H9 (cell line): ENCODE measurements around the gene KMT2D. TPM values are rescaled to one million over a fixed set of nuclear protein-coding genes. Genes with fewer than 3 reads are reported as not detected.

ENCODE experiments used
- DNase-seq: peaks from one replicate; pipeline ENCODE4 v3.0.0-alpha.2; 2017
- H2AFZ ChIP-seq: one replicate; pipeline ENCODE4 v1.6.1; 2013; ENCODE audit warnings: mild to moderate bottlenecking, low read length, control low read depth, moderate library complexity
- H2AK5ac ChIP-seq: 2 replicates; pipeline ENCODE4 v1.6.1; 2013; ENCODE audit warnings: low read length, control low read depth, mixed read lengths; ENCODE audit not compliant: insufficient read length
- H2BK120ac ChIP-seq: one replicate; pipeline ENCODE4 v1.6.1; 2013; ENCODE audit warnings: low read depth, mild to moderate bottlenecking, low read length, control low read depth, inconsistent platforms; ENCODE audit not compliant: poor library complexity, severe bottlenecking
- H2BK12ac ChIP-seq: 2 replicates; pipeline ENCODE4 v1.6.1; 2013; ENCODE audit warnings: low read length, control low read depth, mixed read lengths, low read depth; ENCODE audit not compliant: insufficient read length
- H2BK15ac ChIP-seq: 2 replicates; pipeline ENCODE4 v1.6.1; 2013; ENCODE audit warnings: low read depth, low read length, control low read depth
- H2BK20ac ChIP-seq: one replicate; pipeline ENCODE4 v1.6.1; 2013; ENCODE audit warnings: low read depth, mild to moderate bottlenecking, low read length, control low read depth, inconsistent platforms; ENCODE audit not compliant: poor library complexity, severe bottlenecking
- H2BK5ac ChIP-seq: 2 replicates; pipeline ENCODE4 v1.6.1; 2013; ENCODE audit warnings: low read length, control low read depth, mixed read lengths; ENCODE audit not compliant: insufficient read length
- H3K14ac ChIP-seq: 2 replicates; pipeline ENCODE4 v1.6.1; 2013; ENCODE audit warnings: low read length, control low read depth; ENCODE audit not compliant: insufficient read depth
- H3K18ac ChIP-seq: 2 replicates; pipeline ENCODE4 v1.6.1; 2013; ENCODE audit warnings: low read depth, mild to moderate bottlenecking, mixed read lengths, low read length, control low read depth; ENCODE audit not compliant: insufficient read length
- H3K23ac ChIP-seq: 2 replicates; pipeline ENCODE4 v1.6.1; 2013; ENCODE audit warnings: low read length, control low read depth, mixed read lengths, low read depth; ENCODE audit not compliant: insufficient read length
- H3K23me2 ChIP-seq: 2 replicates; pipeline ENCODE4 v1.6.1; 2013; ENCODE audit warnings: low read depth, mild to moderate bottlenecking, mixed read lengths, low read length, control low read depth; ENCODE audit not compliant: insufficient read length, poor library complexity, severe bottlenecking
- H3K27ac ChIP-seq: 2 replicates; pipeline ENCODE4 v1.5.1; 2013; ENCODE audit warnings: low read length, control low read depth, mixed read lengths, low read depth; ENCODE audit not compliant: insufficient read length
- H3K27me3 ChIP-seq: 2 replicates; pipeline ENCODE4 v1.6.1; 2013; ENCODE audit warnings: low read length, control low read depth, inconsistent platforms; ENCODE audit not compliant: insufficient read depth
- H3K4ac ChIP-seq: 2 replicates; pipeline ENCODE4 v1.6.1; 2013; ENCODE audit warnings: low read depth, mild to moderate bottlenecking, control low read depth, inconsistent platforms, low read length, moderate library complexity
- H3K4me1 ChIP-seq: 2 replicates; pipeline ENCODE4 v1.6.1; 2013; ENCODE audit warnings: low read length, control low read depth, inconsistent platforms; ENCODE audit not compliant: insufficient read depth
- H3K4me2 ChIP-seq: 2 replicates; pipeline ENCODE4 v1.6.1; 2013; ENCODE audit warnings: low read length, control low read depth, mixed read lengths; ENCODE audit not compliant: insufficient read length, insufficient read depth
- H3K56ac ChIP-seq: 2 replicates; pipeline ENCODE4 v1.6.1; 2013; ENCODE audit warnings: low read depth, mild to moderate bottlenecking, mixed read lengths, low read length, control low read depth; ENCODE audit not compliant: insufficient read length
- H3K79me1 ChIP-seq: 2 replicates; pipeline ENCODE4 v1.6.1; 2013; ENCODE audit warnings: low read depth, mild to moderate bottlenecking, moderate library complexity, low read length, control low read depth, inconsistent platforms; ENCODE audit not compliant: insufficient read depth, poor library complexity, severe bottlenecking
- H3K79me2 ChIP-seq: 2 replicates; pipeline ENCODE4 v1.6.1; 2013; ENCODE audit warnings: low read length, control low read depth, inconsistent platforms; ENCODE audit not compliant: insufficient read depth
- H3K9ac ChIP-seq: 2 replicates; pipeline ENCODE4 v1.6.1; 2013; ENCODE audit warnings: low read length, control low read depth, mixed read lengths; ENCODE audit not compliant: insufficient read length; ENCODE audit errors: extremely low read depth
- H3K9me3 ChIP-seq: one replicate; pipeline ENCODE4 v1.6.1; 2013; ENCODE audit warnings: low read depth, low read length, inconsistent platforms; ENCODE audit not compliant: control insufficient read depth
- H3T11ph ChIP-seq: one replicate; pipeline ENCODE4 v1.6.1; 2013; ENCODE audit warnings: mild to moderate bottlenecking, low read length, control low read depth, inconsistent platforms
- H4K20me1 ChIP-seq: one replicate; pipeline ENCODE4 v1.6.1; 2013; ENCODE audit not compliant: control insufficient read depth, insufficient read length, insufficient read depth
- H4K5ac ChIP-seq: 2 replicates; pipeline ENCODE4 v1.6.1; 2013; ENCODE audit warnings: low read depth, mild to moderate bottlenecking, mixed read lengths, low read length, control low read depth; ENCODE audit not compliant: insufficient read length
- H4K8ac ChIP-seq: replicated peaks from 2 replicates; pipeline ENCODE4 v1.6.1; 2013; ENCODE audit warnings: low read length, control low read depth, mixed read lengths, low read depth; ENCODE audit not compliant: insufficient read length
- H4K91ac ChIP-seq: 2 replicates; pipeline ENCODE4 v1.6.1; 2013; ENCODE audit warnings: low read depth, mild to moderate bottlenecking, moderate library complexity, mixed read lengths, low read length, control low read depth; ENCODE audit not compliant: insufficient read length
- H3K27ac Mint-ChIP-seq, 3 experiments: 2 replicates in 2 of 3; 3 replicates in 1 of 3; pipeline ENCODE4 v1.8.0; 2020 to 2021; ENCODE audit warnings: mixed read lengths in 3 of 3, mild to moderate bottlenecking in 1 of 3, moderate library complexity in 1 of 3
- H3K27me3 Mint-ChIP-seq: 2 replicates; pipeline ENCODE4 v1.8.0; 2021; ENCODE audit warnings: low read depth, mild to moderate bottlenecking, moderate library complexity, mixed read lengths
- H3K36me3 Mint-ChIP-seq, 3 experiments: 2 replicates in 2 of 3; 3 replicates in 1 of 3; pipeline ENCODE4 v1.8.0; 2020 to 2021; ENCODE audit warnings: low read depth in 3 of 3, mixed read lengths in 3 of 3; ENCODE audit not compliant: insufficient read depth in 1 of 3
- H3K4me1 Mint-ChIP-seq, 2 experiments: 2 replicates each; pipeline ENCODE4 v1.8.0; 2020; ENCODE audit warnings: mixed read lengths in 2 of 2
- H3K4me3 Mint-ChIP-seq, 2 experiments: 2 replicates in 1 of 2; 3 replicates in 1 of 2; pipeline ENCODE4 v1.8.0; 2020 to 2021; ENCODE audit warnings: mild to moderate bottlenecking in 2 of 2, mixed read lengths in 2 of 2, moderate library complexity in 1 of 2
- H3K9me3 Mint-ChIP-seq, 2 experiments: 2 replicates in 1 of 2; 3 replicates in 1 of 2; pipeline ENCODE4 v1.8.0; 2020; ENCODE audit warnings: mild to moderate bottlenecking in 2 of 2, mixed read lengths in 2 of 2, moderate library complexity in 1 of 2
- WGBS: extraction: QIAGEN DNeasy Blood & Tissue Kit; methylation state at CpG from one replicate; pipeline ENCODE4 v1.1.7; 2013; ENCODE audit warnings: missing lambda C conversion rate, low lambda C conversion rate, mixed read lengths; ENCODE audit not compliant: insufficient read length; ENCODE audit errors: extremely low coverage; 5-methylcytosine and 5-hydroxymethylcytosine counted together
- total RNA-seq: library from RNA; stranded (reverse); gene quantifications from 2 replicates; pipeline ENCODE4 v1.2.1, GENCODE V29; 2021
- TF ChIP-seq, protein P1 (sequence below): fragments of 200-600 bp; sonication (generic); conservative IDR thresholded peaks from 3 replicates; pipeline ENCODE4 v1.8.0; 2021; ENCODE audit warnings: antibody characterized with exemption, mild to moderate bottlenecking

KMT2D gene
- total RNA-seq, 1 experiment from 2014 or later, result 93.7 TPM

DNA sequence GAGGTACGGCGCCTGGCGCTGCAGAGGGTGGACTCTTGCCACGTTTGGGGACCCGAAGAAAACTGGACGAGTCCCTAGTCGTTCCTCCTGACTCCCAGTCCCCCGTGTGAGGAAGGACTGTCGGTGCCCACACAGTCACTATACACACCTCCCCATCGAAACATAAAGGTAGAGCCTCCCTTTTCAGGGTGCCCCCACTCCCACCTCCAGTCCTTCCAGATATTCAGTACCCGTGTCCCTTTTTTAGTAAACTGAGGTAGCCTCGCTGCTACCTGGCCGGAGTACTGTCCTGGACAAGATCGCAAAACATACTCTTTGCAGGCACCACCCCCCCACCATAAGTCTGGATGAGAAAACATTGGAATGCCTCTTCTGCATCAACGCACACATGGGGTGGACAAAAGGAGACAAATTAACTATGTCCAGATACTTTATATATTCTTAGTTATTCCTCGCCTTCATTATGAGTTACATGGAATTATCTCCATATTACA lies 610 bp upstream of the KMT2D start:
- Histone ChIP-seq H2BK15ac (no peak overlapping the region), H3K9ac (peak overlapping the region; percentile 70), H3K56ac (no peak overlapping the region), H3K9me3 (no peaks in the 10 kb centered on the region), H3K23ac (no peak overlapping the region), H3K27me3 (no peaks in the 10 kb centered on the region), H2BK20ac (no peak overlapping the region), H3K79me1 (peaks cover 15% of the 10 kb centered on the region), H3K4me1 (peaks cover 10% of the 10 kb centered on the region), H3K79me2 (peaks cover 33% of the 10 kb centered on the region), H2BK12ac (no peak overlapping the region), H2AFZ (no peak overlapping the region), H2BK5ac (no peak overlapping the region), H2AK5ac (no peak overlapping the region), H3K18ac (no peak overlapping the region), H4K8ac (no peak overlapping the region), H3K23me2 (peaks cover 24% of the 10 kb centered on the region), H4K91ac (no peak overlapping the region), H3K14ac (no peak overlapping the region), H3K4ac (no peak overlapping the region), H2BK120ac (no peak overlapping the region), H3K4me2 (peak overlapping the region; percentile 85), H4K20me1 (no peaks in the 10 kb centered on the region), H3T11ph (no peak overlapping the region), H4K5ac (no peak overlapping the region), H3K27ac (no peak overlapping the region)
- Mint-ChIP-seq H3K9me3 (no peaks in the 10 kb centered on the region), H3K36me3 (peaks cover 0 to 3% (median 3%) of the 10 kb centered on the region in 3 experiments; a peak in 3 of 7 replicates), H3K27ac (peak overlapping the region; percentile 84 to 99 (median 99)), H3K4me3 (peak overlapping the region; percentile 94 to 97), H3K27me3 (no peaks in the 10 kb centered on the region; the same call in 1 of the 2 replicates), H3K4me1 (peaks cover 42 to 50% of the 10 kb centered on the region in 2 experiments)
- WGBS, result no CpG with 5 or more reads among the region's 16 CpGs
- TF ChIP-seq, protein P1, sequence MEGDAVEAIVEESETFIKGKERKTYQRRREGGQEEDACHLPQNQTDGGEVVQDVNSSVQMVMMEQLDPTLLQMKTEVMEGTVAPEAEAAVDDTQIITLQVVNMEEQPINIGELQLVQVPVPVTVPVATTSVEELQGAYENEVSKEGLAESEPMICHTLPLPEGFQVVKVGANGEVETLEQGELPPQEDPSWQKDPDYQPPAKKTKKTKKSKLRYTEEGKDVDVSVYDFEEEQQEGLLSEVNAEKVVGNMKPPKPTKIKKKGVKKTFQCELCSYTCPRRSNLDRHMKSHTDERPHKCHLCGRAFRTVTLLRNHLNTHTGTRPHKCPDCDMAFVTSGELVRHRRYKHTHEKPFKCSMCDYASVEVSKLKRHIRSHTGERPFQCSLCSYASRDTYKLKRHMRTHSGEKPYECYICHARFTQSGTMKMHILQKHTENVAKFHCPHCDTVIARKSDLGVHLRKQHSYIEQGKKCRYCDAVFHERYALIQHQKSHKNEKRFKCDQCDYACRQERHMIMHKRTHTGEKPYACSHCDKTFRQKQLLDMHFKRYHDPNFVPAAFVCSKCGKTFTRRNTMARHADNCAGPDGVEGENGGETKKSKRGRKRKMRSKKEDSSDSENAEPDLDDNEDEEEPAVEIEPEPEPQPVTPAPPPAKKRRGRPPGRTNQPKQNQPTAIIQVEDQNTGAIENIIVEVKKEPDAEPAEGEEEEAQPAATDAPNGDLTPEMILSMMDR, result no peak
- no peak for DNase-seq
